Ramos (cell line): Measurements from ENCODE around the gene NRXN2.

Experiments
- in situ Hi-C: fragments of 300-500 bp; cut with MboI; formaldehyde crosslinking; loops from one replicate; pipeline ENCODE4 v1.14.3; 2022; ENCODE audit warnings: low sequenced_read_pairs; ENCODE audit not compliant: unreplicated experiment

Gene NRXN2

GRCh38 chr11:64724863-64725532, 2.0 kb upstream of the NRXN2 start:
- in situ Hi-C loops: no loop called here

- in situ Hi-C loops: no loop called here
Observed at GRCh38 chr11:64723907-64724862, 1.2 kb upstream of the NRXN2 start.

- in situ Hi-C loops: no loop called here
Observed at GRCh38 chr11:64722141-64723065, 594 bp downstream of the NRXN2 start.

GRCh38 chr11:64721359-64721699, 1.7 kb downstream of the NRXN2 start:
- in situ Hi-C loops: no loop called here

GRCh38 chr11:64720640-64721358, 2.2 kb downstream of the NRXN2 start:
- in situ Hi-C loops: no loop called here

- in situ Hi-C loops: no loop called here
Observed at GRCh38 chr11:64720167-64720566, 2.8 kb downstream of the NRXN2 start.

- in situ Hi-C loops: no loop called here
Observed at GRCh38 chr11:64719406-64719805, 3.6 kb downstream of the NRXN2 start.

GRCh38 chr11:64718780-64719124, 4.2 kb downstream of the NRXN2 start:
- in situ Hi-C loops: no loop called here

GRCh38 chr11:64718084-64718779, 4.8 kb downstream of the NRXN2 start:
- in situ Hi-C loops: no loop called here

GRCh38 chr11:64717268-64717578, 5.8 kb downstream of the NRXN2 start:
- in situ Hi-C loops: no loop called here

GRCh38 chr11:64716473-64717267, 6.3 kb downstream of the NRXN2 start:
- in situ Hi-C loops: no loop called here

GRCh38 chr11:64715756-64716472, 7.1 kb downstream of the NRXN2 start:
- in situ Hi-C loops: no loop called here

GRCh38 chr11:64715110-64715509, 7.9 kb downstream of the NRXN2 start:
- in situ Hi-C loops: no loop called here

- in situ Hi-C loops: no loop called here
Observed at GRCh38 chr11:64714666-64715065, 8.3 kb downstream of the NRXN2 start.

GRCh38 chr11:64713781-64714363, 9.1 kb downstream of the NRXN2 start:
- in situ Hi-C loops: no loop called here

- in situ Hi-C loops: no loop called here
Observed at GRCh38 chr11:64713016-64713707, 9.8 kb downstream of the NRXN2 start.

- in situ Hi-C loops: no loop called here
Observed at GRCh38 chr11:64712430-64713015, 10.5 kb downstream of the NRXN2 start.
